PFSK-1 (cell line): ENCODE data around the gene BRWD1.

Source experiments
- FOXP2 ChIP-seq: optimal IDR thresholded peaks from 2 replicates; pipeline ENCODE3; 2011; ENCODE audit warnings: borderline replicate concordance, control low read depth, inconsistent platforms; ENCODE audit not compliant: insufficient read depth; ENCODE audit errors: extremely low read length, extremely low read depth
- POLR2AphosphoS5 ChIP-seq: IDR thresholded peaks from 2 replicates; pipeline ENCODE4 v1.6.1; 2012; ENCODE audit warnings: low read depth, mild to moderate bottlenecking, control low read depth, low read length, moderate library complexity
- SIN3A ChIP-seq: IDR thresholded peaks from 2 replicates; pipeline ENCODE4 v1.6.1; 2012; ENCODE audit warnings: mild to moderate bottlenecking, low read length, moderate library complexity, borderline replicate concordance; ENCODE audit not compliant: insufficient read depth
- TAF1 ChIP-seq: IDR thresholded peaks from 2 replicates; pipeline ENCODE4 v1.6.1; 2012; ENCODE audit warnings: low read length, control low read depth, borderline replicate concordance; ENCODE audit not compliant: insufficient read depth

DNA sequence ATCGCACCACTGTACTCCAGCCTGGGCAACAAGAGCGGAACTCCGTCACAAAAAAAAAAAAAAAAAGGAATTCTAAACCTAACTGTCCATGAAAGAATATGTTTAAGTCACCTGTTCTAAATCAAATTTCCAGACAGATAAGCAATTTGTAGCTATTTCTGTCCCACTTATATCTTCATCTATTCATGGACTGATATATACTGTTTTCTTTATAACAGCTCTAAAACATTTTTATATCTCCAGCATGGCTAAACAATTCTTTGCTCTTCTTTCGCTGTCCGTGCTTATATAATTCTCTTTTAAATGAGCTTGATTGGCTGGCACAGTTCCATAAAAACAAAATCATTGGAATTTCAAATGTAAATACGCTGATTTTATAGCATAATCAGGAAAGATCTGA lies 30.5 kb downstream of the BRWD1 start:
- TF ChIP-seq TAF1 (no peak), SIN3A (no peak), POLR2AphosphoS5 (no peak), FOXP2 (no peak)
